Mesenchymal stem cell (in vitro differentiated cells and primary cell): ENCODE measurements around the gene RERE.

Experiments used
- DNase-seq: peaks from one replicate; pipeline ENCODE4 v3.0.0-alpha.2; 2013
- H2AFZ ChIP-seq: one replicate; pipeline ENCODE4 v1.6.1; 2013; ENCODE audit warnings: low read depth, mild to moderate bottlenecking, control low read depth, inconsistent platforms, low read length, moderate library complexity
- H2AK5ac ChIP-seq: 2 replicates; pipeline ENCODE4 v1.6.1; 2013; ENCODE audit warnings: low read length, moderate library complexity, mild to moderate bottlenecking, inconsistent platforms; ENCODE audit not compliant: severe bottlenecking
- H2BK120ac ChIP-seq: one replicate; pipeline ENCODE4 v1.6.1; 2013; ENCODE audit warnings: low read depth, mild to moderate bottlenecking, inconsistent platforms, low read length, moderate library complexity
- H2BK12ac ChIP-seq, 2 experiments: one replicate each; pipeline ENCODE4 v1.6.1; 2013; ENCODE audit warnings: inconsistent platforms in 2 of 2, low read length in 2 of 2, mild to moderate bottlenecking in 2 of 2, moderate library complexity in 2 of 2, control low read depth in 1 of 2
- H2BK15ac ChIP-seq: one replicate; pipeline ENCODE4 v1.6.1; 2013; ENCODE audit warnings: mild to moderate bottlenecking, low read depth, inconsistent platforms; ENCODE audit not compliant: poor library complexity, severe bottlenecking
- H2BK5ac ChIP-seq: 2 replicates; pipeline ENCODE4 v1.6.1; 2013; ENCODE audit warnings: low read depth, mild to moderate bottlenecking, low read length, control low read depth, inconsistent platforms; ENCODE audit not compliant: poor library complexity, severe bottlenecking
- H3K14ac ChIP-seq, 2 experiments: one replicate each; pipeline ENCODE4 v1.6.1; 2013; ENCODE audit warnings: inconsistent platforms in 2 of 2, low read length in 2 of 2, control low read depth in 1 of 2, mild to moderate bottlenecking in 1 of 2, moderate library complexity in 1 of 2
- H3K18ac ChIP-seq, 2 experiments: one replicate each; pipeline ENCODE4 v1.6.1; 2013; ENCODE audit warnings: inconsistent platforms in 2 of 2, low read length in 2 of 2, control low read depth in 1 of 2, low read depth in 1 of 2, mild to moderate bottlenecking in 1 of 2
- H3K23ac ChIP-seq, 2 experiments: one replicate each; pipeline ENCODE4 v1.6.1; 2013; ENCODE audit warnings: inconsistent platforms in 2 of 2, low read length in 2 of 2, mild to moderate bottlenecking in 2 of 2, moderate library complexity in 2 of 2, control low read depth in 1 of 2
- H3K27ac ChIP-seq: 2 replicates; pipeline ENCODE4 v1.5.1; 2013; ENCODE audit warnings: mild to moderate bottlenecking, moderate library complexity, low read length, control low read depth, inconsistent platforms; ENCODE audit not compliant: poor library complexity, severe bottlenecking
- H3K27me3 ChIP-seq, 2 experiments: 2 replicates each; pipeline versions ENCODE4 v1.6.1 to v1.7.0; 2013; ENCODE audit warnings: low read length in 2 of 2, mild to moderate bottlenecking in 2 of 2, moderate library complexity in 2 of 2, control low read depth in 1 of 2, inconsistent platforms in 1 of 2; ENCODE audit not compliant: control insufficient read depth in 1 of 2, insufficient read depth in 1 of 2
- H3K36me3 ChIP-seq, 2 experiments: 2 replicates each; pipeline versions ENCODE4 v1.6.1 to v1.7.0; 2013; ENCODE audit warnings: low read length in 2 of 2, control low read depth in 1 of 2, inconsistent platforms in 1 of 2, low read depth in 1 of 2, mild to moderate bottlenecking in 1 of 2; ENCODE audit not compliant: insufficient read depth in 2 of 2, control insufficient read depth in 1 of 2
- H3K4ac ChIP-seq, 2 experiments: one replicate each; pipeline ENCODE4 v1.6.1; 2013; ENCODE audit warnings: inconsistent platforms in 2 of 2, low read length in 2 of 2, mild to moderate bottlenecking in 2 of 2, moderate library complexity in 2 of 2, control low read depth in 1 of 2, low read depth in 1 of 2
- H3K4me1 ChIP-seq: 2 replicates; pipeline ENCODE4 v1.6.1; 2013; ENCODE audit warnings: low read depth, low read length, control low read depth; ENCODE audit not compliant: control insufficient read depth, insufficient read depth
- H3K4me2 ChIP-seq: 2 replicates; pipeline ENCODE4 v1.6.1; 2013; ENCODE audit warnings: low read length, mild to moderate bottlenecking, inconsistent platforms; ENCODE audit not compliant: poor library complexity, severe bottlenecking
- H3K4me3 ChIP-seq, 2 experiments: 2 replicates each; pipeline versions ENCODE4 v1.5.1 to v1.7.0; 2013; ENCODE audit warnings: low read length in 2 of 2, mild to moderate bottlenecking in 2 of 2, control low read depth in 1 of 2, low read depth in 1 of 2; ENCODE audit not compliant: insufficient read depth in 1 of 2
- H3K79me1 ChIP-seq: replicated peaks from 2 replicates; pipeline ENCODE4 v1.6.1; 2013; ENCODE audit warnings: mild to moderate bottlenecking, control low read depth, low read length, inconsistent platforms; ENCODE audit not compliant: poor library complexity, severe bottlenecking
- H3K9ac ChIP-seq: 2 replicates; pipeline ENCODE4 v1.7.0; 2013; ENCODE audit warnings: mild to moderate bottlenecking, low read length, moderate library complexity
- H3K9me3 ChIP-seq: 2 replicates; pipeline ENCODE4 v1.7.0; 2013; ENCODE audit warnings: mild to moderate bottlenecking, low read length; ENCODE audit not compliant: control insufficient read depth
- H4K8ac ChIP-seq: one replicate; pipeline ENCODE4 v1.6.1; 2013; ENCODE audit warnings: inconsistent platforms, mild to moderate bottlenecking, low read length, moderate library complexity
- H4K91ac ChIP-seq: one replicate; pipeline ENCODE4 v1.6.1; 2013; ENCODE audit warnings: mild to moderate bottlenecking, low read length, inconsistent platforms
- WGBS: methylation state at CpG from one replicate; pipeline ENCODE4 v1.1.7; 2013; ENCODE audit warnings: mixed read lengths; 5-methylcytosine and 5-hydroxymethylcytosine counted together

RERE gene

GRCh38 chr1:8754993-8755392 is 62.4 kb downstream of the RERE start:
- no peak overlapping the region for H3K4ac ChIP-seq
- no peak overlapping the region for H2BK120ac ChIP-seq
- H3K18ac ChIP-seq: no peak overlapping the region
- H3K14ac ChIP-seq: no peak overlapping the region
- no peak overlapping the region for H2AFZ ChIP-seq
- no peak overlapping the region for H2BK12ac ChIP-seq
- WGBS: 83% methylated on average over 2 of the region's 2 CpGs
- H3K27me3 ChIP-seq: no peaks in the 10 kb centered on the region
- H2BK5ac ChIP-seq: no peak overlapping the region
- H3K36me3 ChIP-seq: no peaks in the 10 kb centered on the region
- H3K4me1 ChIP-seq: no peaks in the 10 kb centered on the region
- peaks cover 18% of the 10 kb centered on the region for H3K79me1 ChIP-seq
- H3K4me2 ChIP-seq: no peak overlapping the region
- no peak overlapping the region for H2AK5ac ChIP-seq
- H4K8ac ChIP-seq: no peak overlapping the region
- no peak overlapping the region for H4K91ac ChIP-seq
- H3K4me3 ChIP-seq: no peak overlapping the region
- H3K9me3 ChIP-seq: no peaks in the 10 kb centered on the region
- H3K23ac ChIP-seq: no peak overlapping the region
- H3K9ac ChIP-seq: no peak overlapping the region
- no peak overlapping the region for H2BK15ac ChIP-seq
- DNase-seq: no peak
- no peak overlapping the region for H3K27ac ChIP-seq

- no peak overlapping the region for H3K4me2 ChIP-seq
- H2BK5ac ChIP-seq: no peak overlapping the region
- H3K23ac ChIP-seq: no peak overlapping the region
- WGBS: no CpG with 5 or more reads among the region's 1 CpG
- H3K4me3 ChIP-seq: no peak overlapping the region
- no peak overlapping the region for H4K91ac ChIP-seq
- H3K27ac ChIP-seq: no peak overlapping the region
- H2AFZ ChIP-seq: no peak overlapping the region
- no peak overlapping the region for H2AK5ac ChIP-seq
- no peak overlapping the region for H3K14ac ChIP-seq
- H3K4ac ChIP-seq: no peak overlapping the region
- no peak overlapping the region for H2BK120ac ChIP-seq
- H3K9ac ChIP-seq: no peak overlapping the region
- H3K9me3 ChIP-seq: no peaks in the 10 kb centered on the region
- no peaks in the 10 kb centered on the region for H3K27me3 ChIP-seq
- peaks cover 18% of the 10 kb centered on the region for H3K79me1 ChIP-seq
- no peaks in the 10 kb centered on the region for H3K4me1 ChIP-seq
- no peak overlapping the region for H3K18ac ChIP-seq
- no peak overlapping the region for H2BK15ac ChIP-seq
- DNase-seq: no peak
- H4K8ac ChIP-seq: no peak overlapping the region
- no peaks in the 10 kb centered on the region for H3K36me3 ChIP-seq
- H2BK12ac ChIP-seq: no peak overlapping the region
These were observed 63.2 kb downstream of the RERE start for GRCh38 chr1:8754247-8754650.

GRCh38 chr1:8753736-8754135 is 63.7 kb downstream of the RERE start:
- H3K79me1 ChIP-seq: peaks cover 16% of the 10 kb centered on the region
- H3K9me3 ChIP-seq: no peaks in the 10 kb centered on the region
- H2BK12ac ChIP-seq: no peak overlapping the region
- H3K23ac ChIP-seq: no peak overlapping the region
- no peak overlapping the region for H3K4ac ChIP-seq
- no peak overlapping the region for H4K91ac ChIP-seq
- H3K27me3 ChIP-seq: no peaks in the 10 kb centered on the region
- no peak overlapping the region for H2BK120ac ChIP-seq
- H2BK5ac ChIP-seq: no peak overlapping the region
- no peak overlapping the region for H3K4me2 ChIP-seq
- DNase-seq: no peak
- H3K14ac ChIP-seq: no peak overlapping the region
- no peaks in the 10 kb centered on the region for H3K4me1 ChIP-seq
- no peak overlapping the region for H3K27ac ChIP-seq
- H3K9ac ChIP-seq: no peak overlapping the region
- H3K18ac ChIP-seq: no peak overlapping the region
- no peak overlapping the region for H2AK5ac ChIP-seq
- no peak overlapping the region for H3K4me3 ChIP-seq
- no peaks in the 10 kb centered on the region for H3K36me3 ChIP-seq
- H2BK15ac ChIP-seq: no peak overlapping the region
- no peak overlapping the region for H2AFZ ChIP-seq
- no peak overlapping the region for H4K8ac ChIP-seq

- H3K4me1 ChIP-seq: no peaks in the 10 kb centered on the region
- no peak overlapping the region for H4K8ac ChIP-seq
- no peak overlapping the region for H3K18ac ChIP-seq
- H3K27me3 ChIP-seq: no peaks in the 10 kb centered on the region
- H3K36me3 ChIP-seq: no peaks in the 10 kb centered on the region
- H3K4me3 ChIP-seq: no peak overlapping the region
- H3K23ac ChIP-seq: no peak overlapping the region
- no peak for DNase-seq
- H3K9ac ChIP-seq: peak overlapping the region; percentile 17
- no peak overlapping the region for H2BK12ac ChIP-seq
- H3K4ac ChIP-seq: no peak overlapping the region
- no peak overlapping the region for H2BK5ac ChIP-seq
- WGBS: 80% methylated on average over 2 of the region's 6 CpGs
- H4K91ac ChIP-seq: no peak overlapping the region
- H2BK120ac ChIP-seq: no peak overlapping the region
- H3K4me2 ChIP-seq: no peak overlapping the region
- H3K9me3 ChIP-seq: no peaks in the 10 kb centered on the region
- H2BK15ac ChIP-seq: no peak overlapping the region
- H3K79me1 ChIP-seq: peaks cover 13% of the 10 kb centered on the region
- no peak overlapping the region for H3K14ac ChIP-seq
- no peak overlapping the region for H3K27ac ChIP-seq
- H2AFZ ChIP-seq: no peak overlapping the region
- H2AK5ac ChIP-seq: no peak overlapping the region
These were observed 64.3 kb downstream of the RERE start for GRCh38 chr1:8752921-8753713.
